Type B pancreatic cell (in vitro differentiated cells): ENCODE measurements around the gene NAT8. TPM values are rescaled to one million over a fixed set of nuclear protein-coding genes. Genes with fewer than 3 reads are reported as not detected.
"Not testable (repeated sequence)": the region's sequence is repeated elsewhere in the genome, so short reads cannot be mapped to it uniquely, and the experiment has no call there.

ENCODE experiments used
- DNase-seq: peaks from one replicate; pipeline ENCODE4 v3.0.0; 2021; ENCODE audit warnings: mixed read lengths; ENCODE audit not compliant: unreplicated experiment; ENCODE audit errors: extremely low spot score
- H3K27ac Mint-ChIP-seq: 2 replicates; pipeline ENCODE4 v1.8.0; 2021; ENCODE audit warnings: mild to moderate bottlenecking, mixed read lengths
- H3K27me3 Mint-ChIP-seq: 2 replicates; pipeline ENCODE4 v1.8.0; 2021; ENCODE audit warnings: mixed read lengths
- H3K36me3 Mint-ChIP-seq: 2 replicates; pipeline ENCODE4 v1.8.0; 2021; ENCODE audit warnings: mixed read lengths
- H3K4me1 Mint-ChIP-seq: one replicate; pipeline ENCODE4 v1.8.0; 2021; ENCODE audit warnings: mixed read lengths; ENCODE audit not compliant: unreplicated experiment
- H3K4me3 Mint-ChIP-seq: 2 replicates; pipeline ENCODE4 v1.8.0; 2021; ENCODE audit warnings: mild to moderate bottlenecking, mixed read lengths
- H3K9me3 Mint-ChIP-seq: 2 replicates; pipeline ENCODE4 v1.8.0; 2021; ENCODE audit warnings: mixed read lengths
- CTCF ChIP-seq: fragments of 200-600 bp; sonication (generic); conservative IDR thresholded peaks from 2 replicates; pipeline ENCODE4 v1.5.0; 2021; ENCODE audit warnings: antibody characterized with exemption, mild to moderate bottlenecking
- total RNA-seq: library from RNA; stranded (reverse); gene quantifications from 2 replicates; pipeline ENCODE4 v1.2.1, GENCODE V29; 2021; ENCODE audit warnings: low replicate concordance

Gene NAT8
- total RNA-seq, 1 donor from 2014 or later: not detected

DNA sequence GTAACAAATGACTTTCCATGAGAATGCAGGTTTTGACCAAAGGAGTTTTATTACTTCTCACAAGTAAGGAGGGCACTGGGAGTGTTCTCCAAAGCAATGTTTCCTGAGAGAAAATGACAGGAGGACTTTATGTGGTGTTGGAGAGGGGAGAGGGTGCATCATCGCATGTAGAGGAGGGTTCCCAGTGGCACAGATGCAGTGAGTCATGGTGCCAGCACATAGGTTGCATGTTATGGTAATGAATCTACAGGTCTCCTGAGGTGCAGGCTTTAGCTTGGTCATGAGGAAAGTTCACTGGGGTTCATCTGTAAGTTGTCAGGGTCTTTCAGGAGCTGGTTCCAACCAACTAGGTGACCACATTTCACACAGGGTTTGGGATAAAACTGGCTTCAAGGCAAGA lies 30.4 kb downstream of the NAT8 start:
- no peak for DNase-seq
- Mint-ChIP-seq H3K4me3 (no peak overlapping the region), H3K36me3 (peaks cover 10% of the 10 kb centered on the region), H3K27me3 (no peaks in the 10 kb centered on the region), H3K9me3 (no peaks in the 10 kb centered on the region), H3K27ac (no peak overlapping the region), H3K4me1 (no peaks in the 10 kb centered on the region)
- TF ChIP-seq CTCF: no peak

DNA sequence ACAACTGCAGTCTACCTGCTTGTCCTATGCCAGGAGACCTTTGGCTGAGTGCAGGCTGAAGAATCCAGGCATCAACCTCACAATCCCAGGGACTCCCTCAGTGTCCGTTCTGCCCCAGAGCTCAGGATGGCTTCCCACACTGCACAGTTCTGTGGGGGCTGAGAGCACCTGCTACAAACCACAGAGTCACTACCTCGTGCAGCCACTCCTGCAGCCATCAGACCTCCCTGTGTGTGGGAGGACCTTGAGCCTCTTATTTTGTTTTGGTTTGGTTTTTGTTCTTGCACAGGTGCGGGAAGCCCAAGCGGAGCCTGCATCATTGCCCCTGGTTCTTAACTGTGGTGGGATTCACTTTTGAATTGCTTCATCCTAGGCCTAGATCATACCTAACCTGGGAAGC lies 31.0 kb downstream of the NAT8 start:
- Mint-ChIP-seq H3K9me3 (no peaks in the 10 kb centered on the region), H3K36me3 (peaks cover 10% of the 10 kb centered on the region), H3K4me1 (no peaks in the 10 kb centered on the region), H3K4me3 (no peak overlapping the region), H3K27me3 (no peaks in the 10 kb centered on the region), H3K27ac (no peak overlapping the region)
- DNase-seq: no peak
- no peak for TF ChIP-seq CTCF

DNA sequence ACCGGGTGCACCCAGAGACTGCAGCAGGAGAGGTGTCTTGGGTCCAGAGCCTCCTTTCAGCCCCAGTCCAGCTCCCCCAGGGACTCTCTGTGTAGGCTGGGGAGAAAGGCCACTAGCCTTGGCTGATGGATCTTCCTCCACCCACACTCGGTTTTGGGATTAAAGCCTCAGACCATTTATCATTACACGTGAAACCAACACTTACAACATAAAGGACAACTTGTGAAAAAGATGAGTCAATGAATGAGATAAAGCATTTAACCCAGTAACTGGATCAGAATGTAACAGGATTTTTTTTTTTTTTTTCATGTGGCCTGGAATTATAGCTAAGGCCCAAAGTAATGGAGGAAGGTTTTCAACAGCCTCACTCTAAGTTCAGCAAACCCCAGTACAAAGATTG lies 32.1 kb downstream of the NAT8 start:
- Mint-ChIP-seq H3K27me3 (no peaks in the 10 kb centered on the region), H3K36me3 (peaks cover 13% of the 10 kb centered on the region), H3K27ac (no peak overlapping the region), H3K4me1 (no peaks in the 10 kb centered on the region), H3K9me3 (no peaks in the 10 kb centered on the region), H3K4me3 (no peak overlapping the region)
- TF ChIP-seq CTCF: no peak
- DNase-seq: no peak

GRCh38 chr2:73604589-73604988 lies 37.6 kb downstream of the NAT8 start:
- peaks cover 26% of the 10 kb centered on the region for H3K36me3 Mint-ChIP-seq
- not testable (repeated sequence) for H3K4me1 Mint-ChIP-seq, H3K27me3 Mint-ChIP-seq, H3K27ac Mint-ChIP-seq, H3K4me3 Mint-ChIP-seq, DNase-seq, H3K9me3 Mint-ChIP-seq

- not testable (repeated sequence) for DNase-seq, H3K27me3 Mint-ChIP-seq, H3K9me3 Mint-ChIP-seq, H3K27ac Mint-ChIP-seq, H3K4me3 Mint-ChIP-seq, H3K4me1 Mint-ChIP-seq
- peaks cover 20% of the 10 kb centered on the region for H3K36me3 Mint-ChIP-seq
These were observed 39.1 kb downstream of the NAT8 start for GRCh38 chr2:73603099-73603588.

DNA sequence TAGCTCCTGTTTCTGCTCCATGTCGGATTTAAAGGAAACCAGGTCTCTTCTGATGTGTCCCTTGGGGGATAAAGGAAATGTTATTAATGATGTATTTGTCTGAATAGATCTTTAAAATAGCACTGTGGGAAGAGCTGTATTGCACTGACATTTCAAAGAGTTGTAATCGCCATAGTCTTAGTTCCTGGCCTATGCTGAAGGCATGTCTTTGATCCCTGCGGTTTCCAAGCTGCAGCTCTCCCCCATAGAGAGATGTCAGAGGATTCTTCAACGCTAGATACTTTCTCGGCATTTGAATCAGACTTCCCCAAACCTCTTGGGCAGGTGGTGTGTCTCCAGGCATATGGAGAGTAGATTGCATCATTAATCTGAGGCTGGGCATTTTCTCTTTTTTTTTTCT lies 40.4 kb downstream of the NAT8 start:
- Mint-ChIP-seq H3K4me3 (no peak overlapping the region), H3K4me1 (no peaks in the 10 kb centered on the region), H3K36me3 (peaks cover 16% of the 10 kb centered on the region), H3K27ac (no peak overlapping the region), H3K27me3 (no peaks in the 10 kb centered on the region), H3K9me3 (no peaks in the 10 kb centered on the region)
- TF ChIP-seq CTCF: no peak
- DNase-seq: no peak

- Mint-ChIP-seq H3K4me1 (no peaks in the 10 kb centered on the region), H3K27me3 (no peaks in the 10 kb centered on the region), H3K9me3 (no peaks in the 10 kb centered on the region), H3K27ac (no peak overlapping the region), H3K4me3 (no peak overlapping the region), H3K36me3 (peaks cover 13% of the 10 kb centered on the region)
- DNase-seq: no peak
- no peak for TF ChIP-seq CTCF
These were observed 48.0 kb downstream of the NAT8 start for GRCh38 chr2:73594251-73594650.
